ENCODE results near the gene DOK3. TPM values are rescaled to one million over a fixed set of nuclear protein-coding genes. Genes with fewer than 3 reads are reported as not detected.
A peak's percentile ranks its signal among the peaks of the same experiment; 100 is the strongest.

Gene DOK3
- total and polyA plus RNA-seq, 10 of the 15 experiments (the other 5 are each of a cell fraction or from before 2014, with no cell fraction given) = 6.6 to 107 (median 52.1) TPM

DNA sequence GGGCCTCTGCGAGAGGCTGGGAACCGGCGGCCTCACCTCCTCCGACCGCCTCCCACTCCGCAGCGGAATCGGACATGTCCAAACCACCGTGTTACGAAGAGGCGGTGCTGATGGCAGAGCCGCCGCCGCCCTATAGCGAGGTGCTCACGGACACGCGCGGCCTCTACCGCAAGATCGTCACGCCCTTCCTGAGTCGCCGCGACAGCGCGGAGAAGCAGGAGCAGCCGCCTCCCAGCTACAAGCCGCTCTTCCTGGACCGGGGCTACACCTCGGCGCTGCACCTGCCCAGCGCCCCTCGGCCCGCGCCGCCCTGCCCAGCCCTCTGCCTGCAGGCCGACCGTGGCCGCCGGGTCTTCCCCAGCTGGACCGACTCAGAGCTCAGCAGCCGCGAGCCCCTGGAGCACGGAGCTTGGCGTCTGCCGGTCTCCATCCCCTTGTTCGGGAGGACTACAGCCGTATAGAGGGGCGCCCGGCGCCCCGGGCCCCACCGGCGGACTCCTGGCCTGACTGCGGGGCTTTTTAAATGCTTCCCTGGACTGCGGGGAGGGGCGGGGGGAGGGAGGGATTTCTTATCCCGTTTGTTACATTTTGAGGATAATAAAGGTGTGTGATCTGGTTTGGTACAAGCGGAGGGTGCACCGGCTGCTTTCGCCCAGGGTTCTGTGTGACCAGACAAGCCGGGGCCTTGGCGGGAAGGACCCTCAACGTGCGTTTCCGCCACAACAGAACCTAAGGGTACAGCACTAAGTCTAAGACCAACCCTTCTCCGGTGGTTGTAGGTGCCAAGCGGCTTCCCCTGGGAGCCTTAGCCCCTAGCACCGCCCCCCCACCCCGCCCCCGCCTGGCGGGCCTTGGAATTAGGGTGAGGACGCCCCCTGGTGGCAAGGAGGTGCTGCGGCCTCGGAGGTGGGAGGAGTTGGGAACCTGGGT, 53.7 kb downstream of the DOK3 start (continued):
- TF ChIP-seq, protein P1, sequence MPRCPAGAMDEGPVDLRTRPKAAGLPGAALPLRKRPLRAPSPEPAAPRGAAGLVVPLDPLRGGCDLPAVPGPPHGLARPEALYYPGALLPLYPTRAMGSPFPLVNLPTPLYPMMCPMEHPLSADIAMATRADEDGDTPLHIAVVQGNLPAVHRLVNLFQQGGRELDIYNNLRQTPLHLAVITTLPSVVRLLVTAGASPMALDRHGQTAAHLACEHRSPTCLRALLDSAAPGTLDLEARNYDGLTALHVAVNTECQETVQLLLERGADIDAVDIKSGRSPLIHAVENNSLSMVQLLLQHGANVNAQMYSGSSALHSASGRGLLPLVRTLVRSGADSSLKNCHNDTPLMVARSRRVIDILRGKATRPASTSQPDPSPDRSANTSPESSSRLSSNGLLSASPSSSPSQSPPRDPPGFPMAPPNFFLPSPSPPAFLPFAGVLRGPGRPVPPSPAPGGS (IDR thresholded peaks at IDR 0.05; ENCODE audit: borderline replicate concordance, insufficient read depth, low read depth, low read length, poor library complexity, severe bottlenecking) = peak; percentile 9
- TF ChIP-seq, protein P2, sequence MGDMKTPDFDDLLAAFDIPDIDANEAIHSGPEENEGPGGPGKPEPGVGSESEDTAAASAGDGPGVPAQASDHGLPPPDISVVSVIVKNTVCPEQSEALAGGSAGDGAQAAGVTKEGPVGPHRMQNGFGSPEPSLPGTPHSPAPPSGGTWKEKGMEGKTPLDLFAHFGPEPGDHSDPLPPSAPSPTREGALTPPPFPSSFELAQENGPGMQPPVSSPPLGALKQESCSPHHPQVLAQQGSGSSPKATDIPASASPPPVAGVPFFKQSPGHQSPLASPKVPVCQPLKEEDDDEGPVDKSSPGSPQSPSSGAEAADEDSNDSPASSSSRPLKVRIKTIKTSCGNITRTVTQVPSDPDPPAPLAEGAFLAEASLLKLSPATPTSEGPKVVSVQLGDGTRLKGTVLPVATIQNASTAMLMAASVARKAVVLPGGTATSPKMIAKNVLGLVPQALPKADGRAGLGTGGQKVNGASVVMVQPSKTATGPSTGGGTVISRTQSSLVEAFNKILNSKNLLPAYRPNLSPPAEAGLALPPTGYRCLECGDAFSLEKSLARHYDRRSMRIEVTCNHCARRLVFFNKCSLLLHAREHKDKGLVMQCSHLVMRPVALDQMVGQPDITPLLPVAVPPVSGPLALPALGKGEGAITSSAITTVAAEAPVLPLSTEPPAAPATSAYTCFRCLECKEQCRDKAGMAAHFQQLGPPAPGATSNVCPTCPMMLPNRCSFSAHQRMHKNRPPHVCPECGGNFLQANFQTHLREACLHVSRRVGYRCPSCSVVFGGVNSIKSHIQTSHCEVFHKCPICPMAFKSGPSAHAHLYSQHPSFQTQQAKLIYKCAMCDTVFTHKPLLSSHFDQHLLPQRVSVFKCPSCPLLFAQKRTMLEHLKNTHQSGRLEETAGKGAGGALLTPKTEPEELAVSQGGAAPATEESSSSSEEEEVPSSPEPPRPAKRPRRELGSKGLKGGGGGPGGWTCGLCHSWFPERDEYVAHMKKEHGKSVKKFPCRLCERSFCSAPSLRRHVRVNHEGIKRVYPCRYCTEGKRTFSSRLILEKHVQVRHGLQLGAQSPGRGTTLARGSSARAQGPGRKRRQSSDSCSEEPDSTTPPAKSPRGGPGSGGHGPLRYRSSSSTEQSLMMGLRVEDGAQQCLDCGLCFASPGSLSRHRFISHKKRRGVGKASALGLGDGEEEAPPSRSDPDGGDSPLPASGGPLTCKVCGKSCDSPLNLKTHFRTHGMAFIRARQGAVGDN (IDR thresholded peaks at IDR 0.05) = 0 out of 2 replicates have a peak, but pooled peaks have one; percentile 14
- TF ChIP-seq FOXM1 (IDR thresholded peaks at IDR 0.05; ENCODE audit: low read depth, low read length) (no peak), ZNF274 (IDR thresholded peaks at IDR 0.05; ENCODE audit: insufficient read depth, insufficient read length) (no peak), RAD21 (IDR thresholded peaks at IDR 0.05; ENCODE audit: insufficient read depth, low read depth, low read length) (peak; percentile 72), IKZF2 (IDR thresholded peaks at IDR 0.05) (peak in 1 of 2 experiments; percentile 51; a peak in 2 of 4 replicates)
- TF ChIP-seq, protein P3, sequence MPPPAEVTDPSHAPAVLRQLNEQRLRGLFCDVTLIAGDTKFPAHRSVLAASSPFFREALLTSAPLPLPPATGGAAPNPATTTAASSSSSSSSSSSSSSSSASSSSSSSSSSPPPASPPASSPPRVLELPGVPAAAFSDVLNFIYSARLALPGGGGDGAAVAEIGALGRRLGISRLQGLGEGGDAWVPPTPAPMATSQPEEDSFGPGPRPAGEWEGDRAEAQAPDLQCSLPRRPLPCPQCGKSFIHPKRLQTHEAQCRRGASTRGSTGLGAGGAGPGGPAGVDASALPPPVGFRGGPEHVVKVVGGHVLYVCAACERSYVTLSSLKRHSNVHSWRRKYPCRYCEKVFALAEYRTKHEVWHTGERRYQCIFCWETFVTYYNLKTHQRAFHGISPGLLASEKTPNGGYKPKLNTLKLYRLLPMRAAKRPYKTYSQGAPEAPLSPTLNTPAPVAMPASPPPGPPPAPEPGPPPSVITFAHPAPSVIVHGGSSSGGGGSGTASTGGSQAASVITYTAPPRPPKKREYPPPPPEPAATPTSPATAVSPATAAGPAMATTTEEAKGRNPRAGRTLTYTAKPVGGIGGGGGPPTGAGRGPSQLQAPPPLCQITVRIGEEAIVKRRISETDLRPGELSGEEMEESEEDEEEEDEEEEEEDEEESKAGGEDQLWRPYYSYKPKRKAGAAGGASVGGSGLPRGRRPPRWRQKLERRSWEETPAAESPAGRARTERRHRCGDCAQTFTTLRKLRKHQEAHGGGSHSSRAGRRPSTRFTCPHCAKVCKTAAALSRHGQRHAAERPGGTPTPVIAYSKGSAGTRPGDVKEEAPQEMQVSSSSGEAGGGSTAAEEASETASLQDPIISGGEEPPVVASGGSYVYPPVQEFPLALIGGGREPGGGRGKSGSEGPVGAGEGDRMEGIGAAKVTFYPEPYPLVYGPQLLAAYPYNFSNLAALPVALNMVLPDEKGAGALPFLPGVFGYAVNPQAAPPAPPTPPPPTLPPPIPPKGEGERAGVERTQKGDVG (CRISPR knock-in tag; IDR thresholded peaks at IDR 0.05) = no peak

Measured in GM12878 (cell line).